ENCODE results near the gene CXCL16.

CXCL16 gene

GRCh38 chr17:4748686-4749085 lies 9.0 kb upstream of the CXCL16 start:
- DNase-seq, result no peak

- DNase-seq, result no peak
These were observed 8.1 kb upstream of the CXCL16 start for GRCh38 chr17:4747847-4748246.

- DNase-seq, result no peak
These were observed 5.6 kb upstream of the CXCL16 start for GRCh38 chr17:4744999-4745969.

- no peak for DNase-seq
These were observed 4.2 kb upstream of the CXCL16 start for GRCh38 chr17:4743898-4744297.

- DNase-seq, result no peak
These were observed 3.5 kb upstream of the CXCL16 start for GRCh38 chr17:4743216-4743615.

- no peak for DNase-seq
These were observed 2.9 kb upstream of the CXCL16 start for GRCh38 chr17:4742629-4743028.

DNA sequence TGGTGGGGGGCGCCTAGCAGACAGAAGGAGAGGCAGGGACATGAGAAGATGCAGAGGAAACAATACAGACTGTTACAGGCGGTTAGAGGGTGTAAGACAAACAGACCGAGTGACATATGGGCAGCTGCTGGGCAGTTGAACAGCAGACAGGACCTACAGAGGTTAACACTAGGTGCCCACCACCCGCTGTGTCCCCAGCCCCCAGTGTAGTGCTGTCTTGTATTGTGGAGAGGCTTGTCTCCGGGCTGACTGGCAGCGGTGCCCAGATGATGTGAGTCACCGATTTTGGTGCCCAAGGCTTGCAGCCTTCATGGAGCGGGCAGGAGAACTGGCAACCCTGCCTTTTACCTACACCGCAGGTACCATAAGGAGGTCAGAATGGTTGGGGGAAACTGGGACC lies 2.4 kb upstream of the CXCL16 start:
- DNase-seq, result no peak

DNA sequence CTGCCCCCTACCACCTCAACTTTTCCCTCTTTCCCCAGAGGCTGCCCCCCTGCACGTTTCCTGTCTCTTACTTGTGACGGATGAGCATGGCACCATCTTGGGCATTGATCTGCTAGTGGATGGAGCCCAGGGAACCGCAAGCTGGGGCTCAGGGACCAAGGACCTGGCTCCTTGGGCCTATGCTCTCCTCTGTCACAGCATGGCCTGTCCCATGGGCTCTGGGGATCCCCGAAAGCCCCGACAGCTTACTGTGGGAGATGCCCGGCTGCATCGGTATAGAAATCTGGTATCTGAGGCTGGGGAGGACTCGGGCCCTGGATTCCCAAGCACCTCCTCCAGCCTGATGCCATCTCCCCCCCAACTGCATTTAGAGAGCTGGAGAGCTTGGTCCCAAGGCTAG lies 1.8 kb upstream of the CXCL16 start:
- no peak for DNase-seq

- DNase-seq, result no peak
These were observed 856 bp upstream of the CXCL16 start for GRCh38 chr17:4740584-4740983.

DNA sequence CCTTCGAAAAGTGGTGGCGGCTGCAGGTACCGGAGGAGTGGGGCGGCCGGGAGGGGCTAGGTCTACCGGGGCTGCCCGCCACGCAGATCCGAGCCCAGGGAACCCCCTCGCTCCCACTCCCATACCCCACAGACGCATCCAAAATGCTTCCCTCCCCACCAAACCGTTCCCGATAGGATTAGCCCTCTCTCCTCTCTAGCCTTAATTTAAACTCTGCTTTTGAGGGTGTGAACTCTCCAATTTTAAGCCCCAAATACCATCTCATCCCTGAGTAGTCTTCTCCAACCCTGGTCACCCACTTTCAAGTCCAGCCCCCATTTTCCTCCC lies 260 bp upstream of the CXCL16 start:
- no peak for DNase-seq

DNA sequence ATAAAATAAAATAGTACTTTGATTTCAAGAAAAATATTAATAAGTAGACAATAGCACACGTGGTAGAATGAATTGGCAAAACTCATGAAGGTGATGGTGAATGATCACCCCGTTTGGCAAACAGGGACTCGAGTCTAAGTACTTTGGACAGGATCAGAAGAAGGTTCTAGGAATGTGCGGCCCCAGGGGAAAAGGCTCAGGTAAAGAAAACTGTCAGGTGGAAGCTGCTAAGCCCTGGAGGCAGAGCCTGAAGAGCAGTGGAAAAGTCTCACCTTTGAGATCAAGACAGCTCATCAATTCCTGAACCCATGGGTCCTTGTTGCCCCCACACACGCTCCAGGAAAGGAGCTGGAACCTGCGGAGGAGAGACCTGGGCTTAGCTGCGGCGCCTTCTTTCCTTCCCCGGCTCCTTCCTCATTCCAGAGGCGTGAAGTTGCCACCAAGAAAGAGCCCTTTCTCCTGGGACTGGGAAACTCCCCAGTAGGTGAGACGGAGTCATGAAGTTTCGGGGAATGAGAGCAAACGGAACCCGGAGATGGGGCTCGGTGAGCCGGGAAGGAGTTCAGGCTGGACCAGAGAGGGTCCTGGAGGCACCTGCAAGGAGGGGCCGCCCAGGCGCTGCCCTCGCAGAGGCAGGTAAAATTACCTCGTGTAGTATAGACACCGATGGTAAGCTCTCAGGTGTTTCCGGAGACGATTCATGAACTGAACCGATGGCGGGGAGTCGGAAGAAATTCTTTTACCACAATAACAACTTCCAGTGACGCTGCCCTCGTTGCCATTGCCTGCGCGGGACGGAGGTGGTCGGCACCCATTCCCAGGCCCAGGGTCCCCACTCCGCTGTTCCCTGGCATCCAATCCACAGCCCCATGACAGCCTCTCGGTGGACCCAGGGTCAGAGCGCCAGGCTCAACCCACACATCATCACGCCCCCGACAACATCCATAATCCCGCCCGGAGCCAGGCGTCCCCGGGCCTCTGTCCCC lies 1.3 kb downstream of the CXCL16 start:
- no peak for DNase-seq

GRCh38 chr17:4735876-4736651 lies 3.7 kb downstream of the CXCL16 start:
- DNase-seq, result no peak

GRCh38 chr17:4734857-4735475 lies 4.8 kb downstream of the CXCL16 start:
- no peak for DNase-seq

- DNase-seq, result no peak
These were observed 6.6 kb downstream of the CXCL16 start for GRCh38 chr17:4733073-4733531.

DNA sequence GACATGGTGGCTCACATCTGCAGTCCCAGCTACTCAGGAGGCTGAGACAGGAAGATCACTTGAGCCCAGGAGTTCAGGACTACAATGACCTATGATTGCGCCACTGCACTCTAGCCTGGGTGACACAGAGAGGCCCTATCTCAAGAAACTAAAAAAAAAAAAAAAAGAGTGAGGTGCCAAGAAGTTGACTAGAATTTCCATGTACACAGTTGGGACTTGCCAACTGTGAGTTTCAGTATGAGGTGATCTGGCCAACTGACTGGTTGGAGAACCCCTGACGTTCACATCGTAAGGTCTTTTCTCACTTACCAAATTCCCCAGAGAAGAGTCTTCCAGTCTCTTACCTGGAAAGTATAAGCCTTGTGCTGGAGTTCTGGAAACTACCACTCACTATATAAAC lies 11.6 kb downstream of the CXCL16 start:
- no peak for DNase-seq

- no peak for DNase-seq
These were observed 13.9 kb downstream of the CXCL16 start for GRCh38 chr17:4725646-4726310.

- DNase-seq, result no peak
These were observed 15.1 kb downstream of the CXCL16 start for GRCh38 chr17:4724650-4725049.

DNA sequence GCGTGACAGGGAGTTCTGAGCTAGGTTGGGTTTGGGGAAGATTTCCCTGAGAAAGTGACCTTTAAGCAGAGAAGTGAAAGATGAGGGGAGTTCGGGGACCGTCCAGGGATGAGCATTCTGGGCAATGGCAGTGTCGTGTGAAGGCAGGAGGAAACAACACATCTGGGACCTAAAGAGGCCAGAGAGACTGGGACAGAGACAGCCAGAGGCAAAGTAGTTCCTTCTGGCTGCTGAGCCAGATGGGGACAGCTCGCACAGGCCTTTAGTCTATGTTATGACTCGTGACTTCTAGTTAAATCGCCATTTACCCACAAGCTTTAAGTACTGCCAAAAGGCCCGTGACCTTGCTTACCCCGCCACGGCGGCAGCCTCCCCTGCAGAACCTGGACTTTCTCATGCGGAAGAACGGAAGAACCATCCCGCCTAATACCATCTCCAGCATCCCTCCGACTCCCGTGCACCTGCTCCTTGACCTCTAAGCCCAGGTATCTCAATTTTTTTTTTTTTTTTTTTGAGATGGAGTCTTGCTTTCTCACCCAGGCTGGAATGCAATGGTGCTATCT lies 17.0 kb downstream of the CXCL16 start:
- no peak for DNase-seq

DNA sequence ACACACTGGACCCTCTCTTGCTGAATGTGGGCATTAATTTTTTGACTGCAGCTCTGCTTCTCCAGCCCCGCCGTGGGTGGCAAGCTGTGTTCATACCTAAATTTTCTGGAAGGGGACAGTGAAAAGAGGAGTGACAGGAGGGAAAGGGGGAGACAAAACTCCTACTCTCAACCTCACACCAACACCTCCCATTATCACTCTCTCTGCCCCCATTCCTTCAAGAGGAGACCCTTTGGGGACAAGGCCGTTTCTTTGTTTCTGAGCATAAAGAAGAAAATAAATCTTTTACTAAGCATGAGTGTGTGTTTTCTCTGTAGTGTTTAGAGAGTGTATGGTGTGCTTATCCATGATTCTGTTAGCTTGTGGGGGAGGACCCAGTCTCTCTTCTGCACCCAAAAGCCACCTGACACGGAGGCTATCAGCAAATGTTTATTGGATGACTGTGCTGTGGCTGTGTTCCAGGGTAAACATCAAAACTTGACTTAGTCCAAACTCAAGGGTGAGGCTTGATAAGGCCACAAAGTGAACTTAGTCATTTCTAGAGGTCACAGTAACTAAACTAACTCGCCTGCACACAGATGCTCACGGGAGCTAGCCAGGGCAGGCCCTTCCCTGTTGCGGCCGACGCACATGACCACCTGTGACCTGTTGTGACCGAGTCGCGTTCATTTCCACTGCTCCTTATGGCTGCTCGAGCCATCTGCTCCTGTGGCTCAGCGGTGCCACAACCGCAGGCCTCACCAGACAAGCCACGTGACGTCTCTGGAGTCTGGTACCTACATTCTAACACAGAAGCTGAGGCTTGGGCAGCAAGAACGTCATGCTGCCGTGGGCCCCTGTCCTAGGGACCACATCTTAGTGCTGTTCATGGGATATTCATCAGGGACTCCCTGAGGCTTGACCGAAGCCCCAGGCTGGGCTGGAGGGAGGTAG lies 18.3 kb downstream of the CXCL16 start:
- no peak for DNase-seq

DNA sequence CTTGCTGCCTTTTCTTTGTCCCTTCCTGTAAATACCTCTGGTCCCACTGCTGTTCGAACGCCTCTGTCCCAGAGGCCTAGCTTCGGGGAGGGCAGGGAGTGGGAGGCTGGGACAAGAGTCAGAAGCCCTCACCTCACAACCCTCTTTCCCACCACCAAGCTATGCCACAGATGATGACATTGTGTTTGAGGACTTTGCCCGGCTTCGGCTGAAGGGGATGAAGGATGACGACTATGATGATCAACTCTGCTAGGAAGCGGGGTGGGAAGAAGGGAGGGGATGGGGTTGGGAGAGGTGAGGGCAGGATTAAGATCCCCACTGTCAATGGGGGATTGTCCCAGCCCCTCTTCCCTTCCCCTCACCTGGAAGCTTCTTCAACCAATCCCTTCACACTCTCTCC lies 18.9 kb downstream of the CXCL16 start:
- no peak for DNase-seq
